KMS-11 (cell line): ENCODE data around the gene SAP25.

Source experiments
- H2AFZ ChIP-seq: fragments of 200-600 bp; sonication (generic); 2 replicates; pipeline ENCODE4 v1.6.1; 2016; ENCODE audit warnings: antibody characterized with exemption, mixed run types, low read depth
- H3K27ac ChIP-seq: fragments of 200-600 bp; sonication (generic); 2 replicates; pipeline ENCODE4 v1.6.1; 2016; ENCODE audit warnings: mild to moderate bottlenecking, mixed run types
- H3K27me3 ChIP-seq: fragments of 200-600 bp; sonication (generic); 2 replicates; pipeline ENCODE4 v1.6.1; 2017; ENCODE audit warnings: mild to moderate bottlenecking, low read depth, mixed run types, moderate library complexity; ENCODE audit not compliant: insufficient read depth
- H3K36me3 ChIP-seq: fragments of 200-600 bp; sonication (generic); 2 replicates; pipeline ENCODE4 v1.6.1; 2017; ENCODE audit warnings: mild to moderate bottlenecking, mixed run types; ENCODE audit not compliant: insufficient read depth
- H3K4me1 ChIP-seq: fragments of 200-600 bp; sonication (generic); 2 replicates; pipeline ENCODE4 v1.6.1; 2016; ENCODE audit warnings: mild to moderate bottlenecking, low read depth, mixed run types; ENCODE audit not compliant: poor library complexity, severe bottlenecking
- H3K4me2 ChIP-seq: fragments of 200-600 bp; sonication (generic); 2 replicates; pipeline ENCODE4 v1.7.0; 2016; ENCODE audit warnings: mild to moderate bottlenecking, mixed run types
- H3K4me3 ChIP-seq: fragments of 200-600 bp; sonication (generic); IDR thresholded peaks from 2 replicates; pipeline ENCODE4 v1.6.1; 2017; ENCODE audit warnings: low read depth, low read length, mixed read lengths; ENCODE audit not compliant: insufficient read depth
- H3K79me2 ChIP-seq: fragments of 200-600 bp; sonication (generic); 2 replicates; pipeline ENCODE4 v1.6.1; 2016; ENCODE audit warnings: low read depth, mixed run types; ENCODE audit not compliant: insufficient read depth
- H3K9ac ChIP-seq: fragments of 200-600 bp; sonication (generic); 2 replicates; pipeline ENCODE4 v1.6.1; 2016; ENCODE audit warnings: mild to moderate bottlenecking, mixed run types
- H4K20me1 ChIP-seq: fragments of 200-600 bp; sonication (generic); 2 replicates; pipeline ENCODE4 v1.6.1; 2016; ENCODE audit warnings: mild to moderate bottlenecking, mixed run types; ENCODE audit not compliant: insufficient read depth
- CTCF ChIP-seq: fragments of 200-600 bp; sonication (generic); conservative IDR thresholded peaks from 2 replicates; pipeline ENCODE4 v1.6.1; 2017; ENCODE audit warnings: low read depth, mild to moderate bottlenecking, antibody characterized with exemption, low read length, moderate library complexity, mixed read lengths

Gene SAP25

GRCh38 chr7:100578246-100579183 lies 4.8 kb upstream of the SAP25 start:
- H3K79me2 ChIP-seq, result no peaks in the 10 kb centered on the region
- H3K4me3 ChIP-seq, result no peak overlapping the region
- H3K9ac ChIP-seq, result no peak overlapping the region
- H3K27ac ChIP-seq, result no peak overlapping the region
- no peaks in the 10 kb centered on the region for H3K4me1 ChIP-seq
- H4K20me1 ChIP-seq, result no peaks in the 10 kb centered on the region
- H3K36me3 ChIP-seq, result no peaks in the 10 kb centered on the region
- TF ChIP-seq CTCF, result no peak
- H3K4me2 ChIP-seq, result no peak overlapping the region
- H2AFZ ChIP-seq, result no peak overlapping the region
- H3K27me3 ChIP-seq, result no peaks in the 10 kb centered on the region

GRCh38 chr7:100577507-100577906 lies 3.8 kb upstream of the SAP25 start:
- Histone ChIP-seq H3K36me3 (no peaks in the 10 kb centered on the region), H3K9ac (no peak overlapping the region), H4K20me1 (no peaks in the 10 kb centered on the region), H2AFZ (no peak overlapping the region), H3K4me3 (no peak overlapping the region), H3K4me1 (no peaks in the 10 kb centered on the region), H3K27me3 (no peaks in the 10 kb centered on the region), H3K4me2 (no peak overlapping the region), H3K79me2 (no peaks in the 10 kb centered on the region), H3K27ac (no peak overlapping the region)
- TF ChIP-seq CTCF, result no peak

- no peak overlapping the region for H3K9ac ChIP-seq
- H3K36me3 ChIP-seq, result no peaks in the 10 kb centered on the region
- no peak overlapping the region for H3K27ac ChIP-seq
- H3K4me1 ChIP-seq, result no peaks in the 10 kb centered on the region
- H2AFZ ChIP-seq, result no peak overlapping the region
- H4K20me1 ChIP-seq, result no peaks in the 10 kb centered on the region
- H3K79me2 ChIP-seq, result no peaks in the 10 kb centered on the region
- H3K4me3 ChIP-seq, result no peak overlapping the region
- no peak for TF ChIP-seq CTCF
- no peak overlapping the region for H3K4me2 ChIP-seq
- no peaks in the 10 kb centered on the region for H3K27me3 ChIP-seq
These were observed 3.4 kb upstream of the SAP25 start for GRCh38 chr7:100577103-100577502.

- no peaks in the 10 kb centered on the region for H3K79me2 ChIP-seq
- no peak overlapping the region for H3K4me3 ChIP-seq
- TF ChIP-seq CTCF, result no peak
These were observed 2.8 kb upstream of the SAP25 start for GRCh38 chr7:100576384-100576993.

More at GRCh38 chr7:100576384-100576993, 2.8 kb upstream of the SAP25 start:
- Histone ChIP-seq H2AFZ (no peak overlapping the region), H3K27ac (no peak overlapping the region), H3K36me3 (no peaks in the 10 kb centered on the region), H3K4me2 (no peak overlapping the region), H3K9ac (no peak overlapping the region), H4K20me1 (no peaks in the 10 kb centered on the region), H3K27me3 (no peaks in the 10 kb centered on the region), H3K4me1 (no peaks in the 10 kb centered on the region)
